ENCODE measurements around the gene RNASE4.

Gene RNASE4

GRCh38 chr14:20688167-20688839 is 3.9 kb downstream of the RNASE4 start, which contains the start of gene ANG:
Gene ANG, plus strand, starts transcription at chr14:20688764. Its CDS starts 4,801 bp downstream, at chr14:20693565.
- TF ChIP-seq ZBTB7A (IDR thresholded peaks at IDR 0.05; ENCODE audit: low read depth) (no peak), TAF1 (IDR thresholded peaks at IDR 0.05; ENCODE audit: low read depth) (no peak), YY1 (IDR thresholded peaks at IDR 0.05; ENCODE audit: low read depth) (no peak), EP300 (IDR thresholded peaks at IDR 0.05; ENCODE audit: borderline replicate concordance) (no peak), USF1 (IDR thresholded peaks at IDR 0.05) (no peak), FOXM1 (IDR thresholded peaks at IDR 0.05; ENCODE audit: borderline replicate concordance, low read depth) (no peak), TEAD4 (IDR thresholded peaks at IDR 0.05) (no peak), EGR1 (IDR thresholded peaks at IDR 0.05) (no peak), REST (IDR thresholded peaks at IDR 0.05; ENCODE audit: low read depth) (no peak), TCF12 (IDR thresholded peaks at IDR 0.05; ENCODE audit: low read depth) (no peak), MAX (IDR thresholded peaks at IDR 0.05) (no peak), CREB1 (IDR thresholded peaks at IDR 0.05; ENCODE audit: low read depth) (no peak), NFIC (IDR thresholded peaks at IDR 0.05) (no peak), RAD21 (IDR thresholded peaks at IDR 0.05; ENCODE audit: low read depth) (no peak), CEBPB (IDR thresholded peaks at IDR 0.05) (no peak)

- TF ChIP-seq ZBTB7A (IDR thresholded peaks at IDR 0.05; ENCODE audit: low read depth) (no peak), YY1 (IDR thresholded peaks at IDR 0.05; ENCODE audit: low read depth) (no peak), USF1 (IDR thresholded peaks at IDR 0.05) (peak; percentile 73), TAF1 (IDR thresholded peaks at IDR 0.05; ENCODE audit: low read depth) (no peak), REST (IDR thresholded peaks at IDR 0.05; ENCODE audit: low read depth) (no peak), TEAD4 (IDR thresholded peaks at IDR 0.05) (no peak), RAD21 (IDR thresholded peaks at IDR 0.05; ENCODE audit: low read depth) (peak; percentile 85), EP300 (IDR thresholded peaks at IDR 0.05; ENCODE audit: borderline replicate concordance) (no peak)
Measured at GRCh38 chr14:20690848-20691640, 6.7 kb downstream of the RNASE4 start.

GRCh38 chr14:20692116-20692751 is 7.9 kb downstream of the RNASE4 start:
- no peak for TF ChIP-seq REST (IDR thresholded peaks at IDR 0.05; ENCODE audit: low read depth)
- TF ChIP-seq FOXM1 (IDR thresholded peaks at IDR 0.05; ENCODE audit: borderline replicate concordance, low read depth): no peak
- no peak for TF ChIP-seq RAD21 (IDR thresholded peaks at IDR 0.05; ENCODE audit: low read depth)
- no peak for TF ChIP-seq NFIC (IDR thresholded peaks at IDR 0.05)
- no peak for TF ChIP-seq ZBTB7A (IDR thresholded peaks at IDR 0.05; ENCODE audit: low read depth)
- TF ChIP-seq USF1 (IDR thresholded peaks at IDR 0.05): no peak
- TF ChIP-seq CEBPB (IDR thresholded peaks at IDR 0.05): no peak
- TF ChIP-seq EP300 (IDR thresholded peaks at IDR 0.05; ENCODE audit: borderline replicate concordance): no peak
- no peak for TF ChIP-seq TAF1 (IDR thresholded peaks at IDR 0.05; ENCODE audit: low read depth)

All from Ishikawa (cell line).